Measurements from ENCODE around the gene SEMA6D.

The SEMA6D gene

DNA sequence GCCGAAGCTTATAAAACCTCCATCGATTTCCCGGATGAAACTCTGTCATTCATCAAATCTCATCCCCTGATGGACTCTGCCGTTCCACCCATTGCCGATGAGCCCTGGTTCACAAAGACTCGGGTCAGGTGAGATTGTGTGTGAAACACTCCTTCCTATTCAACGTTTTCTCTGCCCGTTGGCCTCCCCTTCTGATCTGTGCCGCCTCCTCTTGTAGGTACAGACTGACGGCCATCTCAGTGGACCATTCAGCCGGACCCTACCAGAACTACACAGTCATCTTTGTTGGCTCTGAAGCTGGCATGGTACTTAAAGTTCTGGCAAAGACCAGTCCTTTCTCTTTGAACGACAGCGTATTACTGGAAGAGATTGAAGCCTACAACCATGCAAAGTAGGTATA lies 47.4 kb downstream of the SEMA6D start:
- Mint-ChIP-seq H3K27me3 (ENCODE audit: low read depth) (no peaks in the 10 kb centered on the region), H3K4me1 (ENCODE audit: low read depth) (no peaks in the 10 kb centered on the region), H3K27ac (no peak overlapping the region), H3K36me3 (ENCODE audit: low read depth) (no peaks in the 10 kb centered on the region), H3K9me3 (no peaks in the 10 kb centered on the region), H3K4me3 (no peak overlapping the region)
- DNase-seq (ENCODE audit: low spot score) = no peak

GRCh38 chr15:47766406-47766805 lies 49.1 kb downstream of the SEMA6D start:
- Mint-ChIP-seq H3K4me3 (no peak overlapping the region), H3K36me3 (ENCODE audit: low read depth) (no peaks in the 10 kb centered on the region), H3K27me3 (ENCODE audit: low read depth) (no peaks in the 10 kb centered on the region), H3K27ac (no peak overlapping the region), H3K9me3 (no peaks in the 10 kb centered on the region), H3K4me1 (ENCODE audit: low read depth) (no peaks in the 10 kb centered on the region)
- no peak for DNase-seq (ENCODE audit: low spot score)

- no peaks in the 10 kb centered on the region for H3K4me1 Mint-ChIP-seq (ENCODE audit: low read depth)
- no peak overlapping the region for H3K27ac Mint-ChIP-seq
- H3K36me3 Mint-ChIP-seq (ENCODE audit: low read depth) = no peaks in the 10 kb centered on the region
- no peaks in the 10 kb centered on the region for H3K27me3 Mint-ChIP-seq (ENCODE audit: low read depth)
- no peak overlapping the region for H3K4me3 Mint-ChIP-seq
- no peak for DNase-seq (ENCODE audit: low spot score)
- H3K9me3 Mint-ChIP-seq = no peaks in the 10 kb centered on the region
Observed at GRCh38 chr15:47767035-47767434, 49.7 kb downstream of the SEMA6D start.

DNA sequence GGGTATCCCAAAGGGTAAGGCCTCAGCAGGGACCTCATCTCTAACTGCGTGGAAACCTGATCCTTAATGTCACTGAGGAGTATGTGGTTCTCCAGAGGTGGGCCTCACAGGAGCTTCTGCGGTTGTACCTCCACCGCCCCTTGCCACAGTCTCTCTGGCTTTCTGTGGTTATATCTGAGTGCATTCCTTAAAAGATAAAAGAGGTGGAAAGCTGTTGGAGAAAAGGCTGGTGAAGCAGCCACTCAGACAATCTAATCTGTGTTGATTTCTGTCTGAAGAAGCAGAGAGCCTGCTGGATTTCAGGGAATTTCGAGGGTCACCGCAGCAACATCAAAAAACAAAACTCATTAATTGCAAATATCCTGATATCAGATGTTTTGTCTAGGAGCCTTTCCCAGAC lies 51.4 kb downstream of the SEMA6D start:
- H3K4me3 Mint-ChIP-seq = no peak overlapping the region
- no peaks in the 10 kb centered on the region for H3K4me1 Mint-ChIP-seq (ENCODE audit: low read depth)
- H3K27me3 Mint-ChIP-seq (ENCODE audit: low read depth) = no peaks in the 10 kb centered on the region
- no peaks in the 10 kb centered on the region for H3K36me3 Mint-ChIP-seq (ENCODE audit: low read depth)
- no peak for DNase-seq (ENCODE audit: low spot score)
- H3K9me3 Mint-ChIP-seq = no peaks in the 10 kb centered on the region
- H3K27ac Mint-ChIP-seq = no peak overlapping the region

DNA sequence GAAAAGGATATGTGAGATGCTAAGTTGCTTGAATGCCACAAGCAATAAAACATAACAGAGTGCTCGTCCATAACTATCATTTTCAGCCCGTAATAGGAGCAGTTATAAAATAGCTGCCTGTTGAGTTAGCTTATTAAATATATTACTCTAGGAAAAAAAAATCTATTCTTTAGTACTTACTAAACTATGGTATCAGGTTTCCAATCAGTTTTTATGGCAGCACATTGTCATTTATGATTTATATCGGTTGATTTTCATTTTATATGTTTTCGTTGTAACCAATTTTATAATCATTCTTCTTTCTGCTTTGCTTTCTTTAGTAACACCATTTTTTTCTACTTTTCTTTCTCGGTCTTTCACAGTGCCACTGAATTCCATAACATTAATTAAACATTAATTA lies 51.9 kb downstream of the SEMA6D start:
- Mint-ChIP-seq H3K4me1 (ENCODE audit: low read depth) (no peaks in the 10 kb centered on the region), H3K9me3 (no peaks in the 10 kb centered on the region), H3K36me3 (ENCODE audit: low read depth) (no peaks in the 10 kb centered on the region), H3K4me3 (no peak overlapping the region), H3K27ac (no peak overlapping the region), H3K27me3 (ENCODE audit: low read depth) (no peaks in the 10 kb centered on the region)
- no peak for DNase-seq (ENCODE audit: low spot score)

GRCh38 chr15:47773143-47773542 lies 55.8 kb downstream of the SEMA6D start:
- Mint-ChIP-seq H3K27ac (no peak overlapping the region), H3K27me3 (ENCODE audit: low read depth) (no peaks in the 10 kb centered on the region), H3K4me3 (no peak overlapping the region), H3K9me3 (no peaks in the 10 kb centered on the region), H3K36me3 (ENCODE audit: low read depth) (no peaks in the 10 kb centered on the region), H3K4me1 (ENCODE audit: low read depth) (no peaks in the 10 kb centered on the region)
- no peak for DNase-seq (ENCODE audit: low spot score)

- no peak overlapping the region for H3K4me3 Mint-ChIP-seq
- no peaks in the 10 kb centered on the region for H3K36me3 Mint-ChIP-seq (ENCODE audit: low read depth)
- no peaks in the 10 kb centered on the region for H3K27me3 Mint-ChIP-seq (ENCODE audit: low read depth)
Observed at GRCh38 chr15:47778263-47778770, 61.0 kb downstream of the SEMA6D start.

GRCh38 chr15:47780971-47781370 lies 63.7 kb downstream of the SEMA6D start:
- H3K27me3 Mint-ChIP-seq (ENCODE audit: low read depth) = no peaks in the 10 kb centered on the region
- H3K36me3 Mint-ChIP-seq (ENCODE audit: low read depth) = no peaks in the 10 kb centered on the region
- no peaks in the 10 kb centered on the region for H3K4me1 Mint-ChIP-seq (ENCODE audit: low read depth)
- no peak overlapping the region for H3K27ac Mint-ChIP-seq
- H3K4me3 Mint-ChIP-seq = no peak overlapping the region
- no peak for DNase-seq (ENCODE audit: low spot score)
- no peaks in the 10 kb centered on the region for H3K9me3 Mint-ChIP-seq

More at GRCh38 chr15:47778263-47778770, 61.0 kb downstream of the SEMA6D start:
- Mint-ChIP-seq H3K4me1 (ENCODE audit: low read depth) (no peaks in the 10 kb centered on the region), H3K27ac (no peak overlapping the region), H3K9me3 (no peaks in the 10 kb centered on the region)
- no peak for DNase-seq (ENCODE audit: low spot score)

DNA sequence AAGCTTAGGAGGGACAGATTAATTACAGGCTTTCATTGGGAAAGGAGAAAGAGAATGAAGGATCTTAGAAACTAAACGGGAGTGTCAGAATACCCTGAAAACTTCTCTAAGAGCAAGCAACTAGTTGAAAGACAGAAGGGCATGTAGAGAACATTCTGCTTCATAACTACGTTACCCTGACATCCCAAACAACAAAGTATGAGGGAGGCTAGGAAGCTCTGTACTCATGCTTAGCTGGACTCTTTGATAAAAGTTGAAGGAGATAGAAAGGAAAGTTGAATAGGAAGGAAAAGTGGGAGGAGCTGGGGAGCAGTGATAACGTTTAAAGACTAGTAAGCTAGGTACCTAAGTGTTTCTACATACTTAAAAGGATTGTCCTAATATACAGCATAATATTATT lies 64.2 kb downstream of the SEMA6D start:
- Mint-ChIP-seq H3K4me1 (ENCODE audit: low read depth) (no peaks in the 10 kb centered on the region), H3K27ac (no peak overlapping the region), H3K27me3 (ENCODE audit: low read depth) (no peaks in the 10 kb centered on the region)

DNA sequence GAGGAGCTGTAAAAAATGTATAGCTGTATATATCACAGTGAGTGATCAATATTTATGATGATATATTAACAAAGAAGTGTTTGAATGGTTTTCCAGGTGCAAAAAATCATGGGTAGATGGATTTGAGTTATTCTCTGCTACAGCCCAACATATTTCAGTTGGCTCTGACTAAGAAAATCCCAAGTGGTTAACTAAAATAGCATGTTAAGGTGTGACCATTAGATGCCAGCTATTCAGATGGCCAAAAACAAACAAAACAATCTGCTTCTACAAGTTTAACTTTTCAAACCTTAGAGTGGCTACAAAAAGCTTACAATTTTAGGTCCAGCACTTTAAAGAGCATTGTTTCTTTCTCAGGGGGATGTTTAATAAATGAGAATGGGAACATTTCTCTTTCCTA lies 67.5 kb downstream of the SEMA6D start:
- no peak for DNase-seq (ENCODE audit: low spot score)
- no peak overlapping the region for H3K4me3 Mint-ChIP-seq
- no peaks in the 10 kb centered on the region for H3K4me1 Mint-ChIP-seq (ENCODE audit: low read depth)

More for the DNA sequence above, 64.2 kb downstream of the SEMA6D start:
- no peaks in the 10 kb centered on the region for H3K9me3 Mint-ChIP-seq
- no peak for DNase-seq (ENCODE audit: low spot score)
- no peaks in the 10 kb centered on the region for H3K36me3 Mint-ChIP-seq (ENCODE audit: low read depth)
- no peak overlapping the region for H3K4me3 Mint-ChIP-seq

DNA sequence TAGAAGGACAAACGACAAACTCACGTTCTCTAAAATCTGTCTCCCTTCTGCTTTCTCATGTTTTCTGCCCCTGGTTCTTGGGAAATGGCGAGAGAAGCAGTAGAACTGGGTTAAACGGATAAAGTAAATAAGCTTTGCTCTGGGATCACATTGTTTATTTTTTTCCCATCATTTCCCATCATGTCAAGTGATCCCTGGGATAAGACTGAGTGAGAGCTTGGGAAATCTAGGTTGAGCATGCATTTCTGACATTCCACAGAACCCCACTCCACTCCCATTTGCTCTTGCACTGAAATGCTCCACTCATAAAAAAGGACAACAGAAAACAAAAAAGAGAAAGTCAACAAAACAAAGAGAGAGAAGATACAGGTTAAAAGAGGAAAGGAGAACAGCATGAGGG lies 69.1 kb downstream of the SEMA6D start:
- Mint-ChIP-seq H3K9me3 (no peaks in the 10 kb centered on the region), H3K4me3 (no peak overlapping the region), H3K4me1 (ENCODE audit: low read depth) (no peaks in the 10 kb centered on the region), H3K36me3 (ENCODE audit: low read depth) (no peaks in the 10 kb centered on the region), H3K27me3 (ENCODE audit: low read depth) (no peaks in the 10 kb centered on the region), H3K27ac (no peak overlapping the region)
- DNase-seq (ENCODE audit: low spot score) = no peak

More for the DNA sequence above, 67.5 kb downstream of the SEMA6D start:
- H3K9me3 Mint-ChIP-seq = no peaks in the 10 kb centered on the region
- H3K27ac Mint-ChIP-seq = no peak overlapping the region
- H3K36me3 Mint-ChIP-seq (ENCODE audit: low read depth) = no peaks in the 10 kb centered on the region
- no peaks in the 10 kb centered on the region for H3K27me3 Mint-ChIP-seq (ENCODE audit: low read depth)

DNA sequence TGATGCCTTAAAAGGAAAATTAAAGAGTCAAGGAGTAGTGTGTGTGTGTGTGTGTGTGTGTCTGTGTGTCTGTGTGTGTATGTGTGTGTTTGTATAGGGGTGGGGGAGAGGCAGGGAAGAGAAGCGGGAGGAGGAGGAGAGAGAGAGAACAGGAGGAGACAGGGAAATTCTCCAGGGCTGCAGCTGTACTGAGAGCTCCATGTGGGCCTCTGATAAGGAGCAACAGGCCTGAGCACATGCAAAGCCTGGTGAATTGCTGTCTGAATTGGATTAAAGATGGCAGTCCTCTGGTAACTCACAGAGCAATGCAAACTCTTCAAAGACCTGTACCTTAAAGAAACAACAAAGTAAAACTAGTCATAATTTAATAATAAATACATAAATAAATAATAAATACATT lies 70.6 kb downstream of the SEMA6D start:
- Mint-ChIP-seq H3K27me3 (ENCODE audit: low read depth) (no peaks in the 10 kb centered on the region), H3K27ac (no peak overlapping the region), H3K4me1 (ENCODE audit: low read depth) (no peaks in the 10 kb centered on the region), H3K36me3 (ENCODE audit: low read depth) (no peaks in the 10 kb centered on the region), H3K9me3 (no peaks in the 10 kb centered on the region), H3K4me3 (no peak overlapping the region)
- DNase-seq (ENCODE audit: low spot score) = no peak

- H3K4me1 Mint-ChIP-seq (ENCODE audit: low read depth) = no peaks in the 10 kb centered on the region
- no peak for DNase-seq (ENCODE audit: low spot score)
- H3K4me3 Mint-ChIP-seq = no peak overlapping the region
- peaks cover 2% of the 10 kb centered on the region for H3K27me3 Mint-ChIP-seq (ENCODE audit: low read depth)
- H3K36me3 Mint-ChIP-seq (ENCODE audit: low read depth) = no peaks in the 10 kb centered on the region
- H3K27ac Mint-ChIP-seq = no peak overlapping the region
- no peaks in the 10 kb centered on the region for H3K9me3 Mint-ChIP-seq
Observed at GRCh38 chr15:47788685-47789084, 71.4 kb downstream of the SEMA6D start.

GRCh38 chr15:47791161-47791560 lies 73.9 kb downstream of the SEMA6D start:
- H3K4me3 Mint-ChIP-seq = no peak overlapping the region
- no peak for DNase-seq (ENCODE audit: low spot score)
- peaks cover 4% of the 10 kb centered on the region for H3K27me3 Mint-ChIP-seq (ENCODE audit: low read depth)
- no peaks in the 10 kb centered on the region for H3K9me3 Mint-ChIP-seq
- no peaks in the 10 kb centered on the region for H3K36me3 Mint-ChIP-seq (ENCODE audit: low read depth)
- H3K4me1 Mint-ChIP-seq (ENCODE audit: low read depth) = no peaks in the 10 kb centered on the region
- H3K27ac Mint-ChIP-seq = no peak overlapping the region

- Mint-ChIP-seq H3K9me3 (no peaks in the 10 kb centered on the region), H3K27ac (no peak overlapping the region), H3K36me3 (ENCODE audit: low read depth) (no peaks in the 10 kb centered on the region), H3K4me1 (ENCODE audit: low read depth) (no peaks in the 10 kb centered on the region), H3K27me3 (ENCODE audit: low read depth) (peaks cover 4% of the 10 kb centered on the region), H3K4me3 (no peak overlapping the region)
- DNase-seq (ENCODE audit: low spot score) = no peak
Observed at GRCh38 chr15:47792231-47792630, 74.9 kb downstream of the SEMA6D start.

Measured in T-helper 2 cell treated with Interferon-gamma antibody and Interleukin-4, amounts not matched to agents 5 μg/mL and 100 μg/mL, for 36 hours (primary cell).